Measurements from ENCODE around the gene TMEM119. TPM values are rescaled to one million over a fixed set of nuclear protein-coding genes. Genes with fewer than 3 reads are reported as not detected.

The TMEM119 gene
- total RNA-seq, 1 donor from 2014 or later: 1.3 TPM

- DNase-seq: no peak
- H3K4me3 ChIP-seq: no peak overlapping the region
- H3K27me3 ChIP-seq (ENCODE audit: low read depth): no peaks in the 10 kb centered on the region
- intact Hi-C loops (cut with micrococcal nuclease): no loop called here
- no peaks in the 10 kb centered on the region for H3K36me3 ChIP-seq
- TF ChIP-seq CTCF (IDR thresholded peaks at IDR 0.05; ENCODE audit: borderline replicate concordance): no peak
- no peaks in the 10 kb centered on the region for H3K9me3 ChIP-seq (replicated peaks)
- H3K27ac ChIP-seq (replicated peaks): no peak overlapping the region
- peaks cover 17% of the 10 kb centered on the region for H3K4me1 ChIP-seq
Observed at GRCh38 chr12:108607981-108608600, 10.2 kb upstream of the TMEM119 start.

- Histone ChIP-seq H3K36me3 (no peaks in the 10 kb centered on the region), H3K4me1 (peaks cover 17% of the 10 kb centered on the region), H3K4me3 (no peak overlapping the region), H3K27me3 (ENCODE audit: low read depth) (no peaks in the 10 kb centered on the region), H3K9me3 (replicated peaks) (no peaks in the 10 kb centered on the region), H3K27ac (replicated peaks) (no peak overlapping the region)
- intact Hi-C loops (cut with micrococcal nuclease): no loop called here
- no peak for DNase-seq
- TF ChIP-seq CTCF (IDR thresholded peaks at IDR 0.05; ENCODE audit: borderline replicate concordance): no peak
Observed at GRCh38 chr12:108606492-108606891, 8.6 kb upstream of the TMEM119 start.

GRCh38 chr12:108605690-108606406, 8.0 kb upstream of the TMEM119 start:
- no peak for TF ChIP-seq CTCF (IDR thresholded peaks at IDR 0.05; ENCODE audit: borderline replicate concordance)
- intact Hi-C loops (cut with micrococcal nuclease): no loop called here
- H3K4me1 ChIP-seq: peaks cover 17% of the 10 kb centered on the region
- no peaks in the 10 kb centered on the region for H3K36me3 ChIP-seq
- H3K9me3 ChIP-seq (replicated peaks): no peaks in the 10 kb centered on the region
- no peak overlapping the region for H3K4me3 ChIP-seq
- DNase-seq: no peak
- H3K27me3 ChIP-seq (ENCODE audit: low read depth): no peaks in the 10 kb centered on the region
- H3K27ac ChIP-seq (replicated peaks): no peak overlapping the region

- DNase-seq: no peak
- Histone ChIP-seq H3K4me1 (peaks cover 16% of the 10 kb centered on the region), H3K36me3 (no peaks in the 10 kb centered on the region), H3K27ac (replicated peaks) (no peak overlapping the region), H3K9me3 (replicated peaks) (no peaks in the 10 kb centered on the region), H3K4me3 (no peak overlapping the region), H3K27me3 (ENCODE audit: low read depth) (no peaks in the 10 kb centered on the region)
- TF ChIP-seq CTCF (IDR thresholded peaks at IDR 0.05; ENCODE audit: borderline replicate concordance): no peak
- intact Hi-C loops (cut with micrococcal nuclease): no loop called here
Observed at GRCh38 chr12:108605000-108605689, 7.3 kb upstream of the TMEM119 start.

- intact Hi-C loops (cut with micrococcal nuclease): no loop called here
- H3K4me1 ChIP-seq: peaks cover 8% of the 10 kb centered on the region
Observed at GRCh38 chr12:108604208-108604941, 6.5 kb upstream of the TMEM119 start.

More at GRCh38 chr12:108604208-108604941, 6.5 kb upstream of the TMEM119 start:
- no peaks in the 10 kb centered on the region for H3K27me3 ChIP-seq (ENCODE audit: low read depth)
- no peak for DNase-seq
- H3K9me3 ChIP-seq (replicated peaks): no peaks in the 10 kb centered on the region
- H3K36me3 ChIP-seq: no peaks in the 10 kb centered on the region
- H3K4me3 ChIP-seq: no peak overlapping the region
- H3K27ac ChIP-seq (replicated peaks): no peak overlapping the region
- TF ChIP-seq CTCF (IDR thresholded peaks at IDR 0.05; ENCODE audit: borderline replicate concordance): no peak
